Transverse colon (tissue), 4 donors: Measurements from ENCODE around the gene FAM163A. TPM values are rescaled to one million over a fixed set of nuclear protein-coding genes. Genes with fewer than 3 reads are reported as not detected.

ENCODE experiments used
- DNase-seq: peaks from one replicate; pipeline ENCODE4 v3.0.0-alpha.2; 2019
- H3K27ac ChIP-seq, 4 donors: fragments of 200-600 bp; sonication (generic); 2 replicates each; pipeline ENCODE4 v1.5.1; 2016 to 2018; ENCODE audit warnings: inconsistent platforms in 4 of 4
- H3K27me3 ChIP-seq: fragments of 200-600 bp; sonication (generic); 2 replicates; pipeline ENCODE4 v1.5.1; 2017; ENCODE audit warnings: inconsistent platforms
- H3K36me3 ChIP-seq, 4 donors: fragments of 200-600 bp; sonication (generic); 2 replicates each; pipeline ENCODE4 v1.5.1; 2017 to 2019; ENCODE audit warnings: inconsistent platforms in 4 of 4
- H3K4me1 ChIP-seq, 4 donors: fragments of 200-600 bp; sonication (generic); 2 replicates each; pipeline ENCODE4 v1.5.1; 2017 to 2020; ENCODE audit warnings: inconsistent platforms in 4 of 4
- H3K4me3 ChIP-seq, 4 donors: fragments of 200-600 bp; sonication (generic); 1 replicate in 1 of 4; 2 replicates in 3 of 4; pipeline versions ENCODE4 v1.5.1 to v1.6.1; 2017 to 2019; ENCODE audit warnings: inconsistent platforms in 4 of 4
- H3K9me3 ChIP-seq, 2 donors: fragments of 200-600 bp; sonication (generic); 2 replicates each; pipeline ENCODE4 v1.5.1; 2017 to 2019; ENCODE audit warnings: inconsistent platforms in 2 of 2
- EP300 ChIP-seq: sonication (generic); formaldehyde crosslinking; IDR thresholded peaks from one replicate; pipeline ENCODE4 v1.6.1; 2017; ENCODE audit warnings: antibody characterized with exemption, low read depth
- POLR2A ChIP-seq: fragments of 450-650 bp; IDR thresholded peaks from one replicate; pipeline ENCODE4 v1.6.1; 2016; ENCODE audit warnings: antibody characterized with exemption, mild to moderate bottlenecking, moderate library complexity
- POLR2AphosphoS5 ChIP-seq, 3 donors: sonication (generic); formaldehyde crosslinking; IDR thresholded peaks; one replicate each; pipeline ENCODE4 v1.6.1; 2016; ENCODE audit warnings: antibody characterized with exemption in 3 of 3
- WGBS, 2 donors: methylation state at CpG; one replicate each; pipeline ENCODE4 v1.1.5; 2018; ENCODE audit warnings: low coverage in 1 of 2; 5-methylcytosine and 5-hydroxymethylcytosine counted together
- in situ Hi-C, 4 donors: fragments of 200-750 bp; cut with MboI; loops; one replicate each; pipeline versions ENCODE4 v1.15.0 to v1.15.1; 2017; ENCODE audit warnings: low sequenced_read_pairs in 3 of 4, low pct_ligation_motif_present in 1 of 4, low pct_unique_long_range_greater_than_20kb in 1 of 4
- intact Hi-C: fragments of 100-400 bp; cut with DNase I; formaldehyde crosslinking; loops from one replicate; pipeline ENCODE4 v1.15.1; 2023; ENCODE audit warnings: low total_unique reads
- total RNA-seq, 4 donors: library from RNA; depleted of rRNA; stranded (reverse); fragments of >200 nt; gene quantifications; one replicate each; pipeline ENCODE4 v1.1.0, GENCODE V29; 2016
- TF ChIP-seq, protein P1 (sequence below), 5 experiments: fragments of 200-600 bp in 3 of 5; fragments of 450-650 bp in 2 of 5; sonication (generic) in 3 of 5; IDR thresholded peaks; 1 replicate in 2 of 5; 2 replicates in 3 of 5; pipeline ENCODE4 v1.5.1; 2016 to 2017; ENCODE audit warnings: antibody characterized with exemption in 5 of 5, inconsistent platforms in 3 of 5, mild to moderate bottlenecking in 2 of 5, moderate library complexity in 1 of 5

The FAM163A gene
- total RNA-seq, 4 donors from 2014 or later, result 0.14 to 0.60 (median 0.48) TPM; not detected in 1

DNA sequence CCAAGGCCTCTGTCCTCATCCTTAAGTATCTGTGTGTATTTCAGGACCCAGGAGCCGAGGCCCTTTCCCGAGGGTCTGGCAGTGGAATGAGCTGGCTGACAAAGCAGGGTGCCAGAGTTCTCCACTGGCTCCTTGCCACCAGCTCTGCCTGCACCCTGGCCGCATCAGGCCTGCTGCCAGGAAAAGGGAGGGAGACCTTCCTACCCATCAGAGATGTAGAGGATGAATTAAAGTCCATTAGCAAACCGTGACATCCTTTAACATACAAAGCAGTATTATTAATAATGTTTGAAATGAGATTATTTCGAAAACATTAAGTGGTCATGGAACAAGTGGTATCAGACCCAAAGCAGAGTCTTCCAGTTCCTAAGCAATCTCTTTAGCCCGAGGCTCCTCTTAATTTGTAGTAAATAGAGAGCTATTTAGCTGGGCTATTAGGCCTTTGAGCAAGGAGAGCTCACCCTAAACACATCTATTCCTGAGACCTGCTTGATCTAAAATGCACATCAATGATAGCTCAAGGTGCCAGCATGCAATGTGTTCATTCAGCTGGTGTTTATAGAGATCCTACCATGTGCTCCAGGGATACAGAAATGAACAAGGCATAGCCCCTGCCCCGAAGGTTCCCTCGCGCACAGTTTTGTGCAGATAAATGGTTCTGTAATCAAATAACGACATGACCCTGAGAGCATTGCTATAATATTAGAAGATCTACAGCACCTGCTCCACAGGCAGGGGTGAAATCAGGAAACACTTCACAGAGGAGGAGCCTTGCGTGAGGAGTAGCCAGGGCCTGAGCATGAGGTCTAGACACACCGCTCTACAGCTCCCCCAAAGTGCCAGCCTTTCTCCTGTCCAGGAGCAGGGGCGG is 44.0 kb downstream of the FAM163A start:
- H3K36me3 ChIP-seq, result no peaks in the 10 kb centered on the region
- H3K4me3 ChIP-seq, result no peak overlapping the region
- WGBS, 2 donors, result 54 to 72% methylated on average over 4 to 13 of the region's 13 CpGs
- no peaks in the 10 kb centered on the region for H3K9me3 ChIP-seq
- H3K27ac ChIP-seq, result no peak overlapping the region
- H3K27me3 ChIP-seq, result no peaks in the 10 kb centered on the region
- TF ChIP-seq, protein P1, sequence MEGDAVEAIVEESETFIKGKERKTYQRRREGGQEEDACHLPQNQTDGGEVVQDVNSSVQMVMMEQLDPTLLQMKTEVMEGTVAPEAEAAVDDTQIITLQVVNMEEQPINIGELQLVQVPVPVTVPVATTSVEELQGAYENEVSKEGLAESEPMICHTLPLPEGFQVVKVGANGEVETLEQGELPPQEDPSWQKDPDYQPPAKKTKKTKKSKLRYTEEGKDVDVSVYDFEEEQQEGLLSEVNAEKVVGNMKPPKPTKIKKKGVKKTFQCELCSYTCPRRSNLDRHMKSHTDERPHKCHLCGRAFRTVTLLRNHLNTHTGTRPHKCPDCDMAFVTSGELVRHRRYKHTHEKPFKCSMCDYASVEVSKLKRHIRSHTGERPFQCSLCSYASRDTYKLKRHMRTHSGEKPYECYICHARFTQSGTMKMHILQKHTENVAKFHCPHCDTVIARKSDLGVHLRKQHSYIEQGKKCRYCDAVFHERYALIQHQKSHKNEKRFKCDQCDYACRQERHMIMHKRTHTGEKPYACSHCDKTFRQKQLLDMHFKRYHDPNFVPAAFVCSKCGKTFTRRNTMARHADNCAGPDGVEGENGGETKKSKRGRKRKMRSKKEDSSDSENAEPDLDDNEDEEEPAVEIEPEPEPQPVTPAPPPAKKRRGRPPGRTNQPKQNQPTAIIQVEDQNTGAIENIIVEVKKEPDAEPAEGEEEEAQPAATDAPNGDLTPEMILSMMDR (IDR thresholded peaks at IDR 0.05), result no peak
- intact Hi-C loops (no loop called here), in situ Hi-C loops (no loop called here)
- H3K4me1 ChIP-seq, result peaks cover 0 to 2% (median 0%) of the 10 kb centered on the region in 4 donors
- no peak for DNase-seq

DNA sequence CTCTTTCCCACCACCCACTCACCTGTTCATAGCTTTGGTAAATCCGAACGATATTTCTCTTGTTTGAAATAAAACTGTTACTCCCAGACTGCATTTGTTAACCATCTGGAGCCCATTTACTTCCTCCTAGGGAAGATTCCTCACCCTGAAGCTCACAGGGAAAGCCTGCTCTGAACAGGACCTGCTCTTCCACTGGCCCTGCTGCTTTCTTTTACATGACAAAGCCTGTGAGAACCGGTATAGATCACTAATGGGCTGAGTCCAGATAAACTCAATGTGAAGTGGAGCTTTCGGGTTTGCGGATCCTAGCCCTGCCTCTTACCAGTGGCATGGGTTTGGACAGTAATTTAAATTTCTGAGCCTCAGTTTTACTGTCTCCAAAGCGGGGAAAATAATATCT is 45.2 kb downstream of the FAM163A start:
- H3K9me3 ChIP-seq, result no peaks in the 10 kb centered on the region
- in situ Hi-C loops (no loop called here), intact Hi-C loops (no loop called here)
- H3K27me3 ChIP-seq, result no peaks in the 10 kb centered on the region
- no peaks in the 10 kb centered on the region for H3K4me1 ChIP-seq
- H3K36me3 ChIP-seq, result no peaks in the 10 kb centered on the region
- H3K4me3 ChIP-seq, result no peak overlapping the region
- TF ChIP-seq, protein P1 (IDR thresholded peaks at IDR 0.05), result no peak
- TF ChIP-seq EP300, result no peak
- TF ChIP-seq POLR2AphosphoS5 (IDR thresholded peaks at IDR 0.05), result no peak
- no peak for TF ChIP-seq POLR2A
- WGBS, 2 donors, result 56 to 76% methylated on average over 2 to 6 of the region's 6 CpGs
- H3K27ac ChIP-seq, result no peak overlapping the region
- DNase-seq, result no peak

DNA sequence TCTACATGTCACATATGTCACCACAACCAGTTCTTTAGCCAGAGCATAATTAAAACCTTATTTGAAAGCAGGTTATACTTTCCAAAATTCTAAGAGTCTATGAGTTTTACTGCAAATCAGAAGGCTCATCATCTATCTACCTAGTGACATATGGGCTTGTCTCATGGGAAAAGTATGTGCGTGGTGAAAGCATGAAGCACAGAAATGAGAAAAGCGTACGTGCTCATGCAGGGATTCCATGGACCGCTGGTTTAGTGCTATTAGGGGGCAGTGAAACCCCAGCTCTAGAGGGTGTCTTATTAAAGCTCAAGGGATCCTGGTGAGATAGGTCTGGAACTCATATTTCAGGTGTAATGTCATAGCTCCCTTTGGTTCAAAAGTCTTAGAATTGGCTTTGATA is 50.2 kb downstream of the FAM163A start:
- no peak for DNase-seq
- Histone ChIP-seq H3K9me3 (no peaks in the 10 kb centered on the region), H3K4me3 (no peak overlapping the region), H3K4me1 (no peaks in the 10 kb centered on the region), H3K27me3 (no peaks in the 10 kb centered on the region), H3K36me3 (no peaks in the 10 kb centered on the region), H3K27ac (no peak overlapping the region)
- TF ChIP-seq EP300 (no peak), POLR2AphosphoS5 (IDR thresholded peaks at IDR 0.05) (no peak), POLR2A (no peak)
- TF ChIP-seq, protein P1 (IDR thresholded peaks at IDR 0.05), result no peak
- intact Hi-C loops (no loop called here), in situ Hi-C loops (no loop called here)
- WGBS, 2 donors, result 87 to 95% methylated on average over 4 of the region's 4 CpGs

DNA sequence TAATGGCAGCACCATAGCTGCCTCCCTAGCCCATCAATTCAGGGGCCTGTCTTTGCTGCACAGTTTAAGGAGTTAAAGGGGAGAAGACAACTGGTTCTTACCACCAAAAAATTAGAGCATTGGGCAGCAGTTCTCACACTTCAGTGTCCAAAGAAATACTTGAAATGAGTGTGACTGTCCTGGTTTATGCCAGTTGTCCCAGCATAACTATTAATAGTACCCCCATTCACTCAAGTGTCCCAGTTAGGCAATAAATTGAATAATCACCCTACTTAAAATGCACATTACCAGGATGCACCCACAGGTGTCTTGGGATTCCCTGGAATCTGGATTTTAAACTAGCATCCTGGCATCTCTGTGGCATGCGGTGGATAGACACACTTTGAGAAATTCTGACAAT is 51.1 kb downstream of the FAM163A start:
- no peak for DNase-seq
- Histone ChIP-seq H3K4me3 (no peak overlapping the region), H3K27me3 (no peaks in the 10 kb centered on the region), H3K27ac (no peak overlapping the region), H3K9me3 (no peaks in the 10 kb centered on the region), H3K36me3 (no peaks in the 10 kb centered on the region), H3K4me1 (no peaks in the 10 kb centered on the region)
- intact Hi-C loops (no loop called here), in situ Hi-C loops (no loop called here)
- 97% methylated on average over 1 of the region's 1 CpG; no CpG with 5 or more reads in 1 of the 2 donors for WGBS, 2 donors
- TF ChIP-seq POLR2AphosphoS5 (IDR thresholded peaks at IDR 0.05), result no peak
- no peak for TF ChIP-seq POLR2A
- TF ChIP-seq, protein P1 (IDR thresholded peaks at IDR 0.05), result no peak
- TF ChIP-seq EP300, result no peak
